GM21381 (cell line): Measurements from ENCODE around the gene ATRAID.
A peak's percentile ranks its signal among the peaks of the same experiment; 100 is the strongest.

Experiments used
- ATAC-seq: cut with Tn5 transposase; IDR thresholded peaks from one replicate; pipeline ENCODE4 v1.9.1; 2021; ENCODE audit warnings: mild to moderate bottlenecking, moderate library complexity; ENCODE audit not compliant: unreplicated experiment

The ATRAID gene

DNA sequence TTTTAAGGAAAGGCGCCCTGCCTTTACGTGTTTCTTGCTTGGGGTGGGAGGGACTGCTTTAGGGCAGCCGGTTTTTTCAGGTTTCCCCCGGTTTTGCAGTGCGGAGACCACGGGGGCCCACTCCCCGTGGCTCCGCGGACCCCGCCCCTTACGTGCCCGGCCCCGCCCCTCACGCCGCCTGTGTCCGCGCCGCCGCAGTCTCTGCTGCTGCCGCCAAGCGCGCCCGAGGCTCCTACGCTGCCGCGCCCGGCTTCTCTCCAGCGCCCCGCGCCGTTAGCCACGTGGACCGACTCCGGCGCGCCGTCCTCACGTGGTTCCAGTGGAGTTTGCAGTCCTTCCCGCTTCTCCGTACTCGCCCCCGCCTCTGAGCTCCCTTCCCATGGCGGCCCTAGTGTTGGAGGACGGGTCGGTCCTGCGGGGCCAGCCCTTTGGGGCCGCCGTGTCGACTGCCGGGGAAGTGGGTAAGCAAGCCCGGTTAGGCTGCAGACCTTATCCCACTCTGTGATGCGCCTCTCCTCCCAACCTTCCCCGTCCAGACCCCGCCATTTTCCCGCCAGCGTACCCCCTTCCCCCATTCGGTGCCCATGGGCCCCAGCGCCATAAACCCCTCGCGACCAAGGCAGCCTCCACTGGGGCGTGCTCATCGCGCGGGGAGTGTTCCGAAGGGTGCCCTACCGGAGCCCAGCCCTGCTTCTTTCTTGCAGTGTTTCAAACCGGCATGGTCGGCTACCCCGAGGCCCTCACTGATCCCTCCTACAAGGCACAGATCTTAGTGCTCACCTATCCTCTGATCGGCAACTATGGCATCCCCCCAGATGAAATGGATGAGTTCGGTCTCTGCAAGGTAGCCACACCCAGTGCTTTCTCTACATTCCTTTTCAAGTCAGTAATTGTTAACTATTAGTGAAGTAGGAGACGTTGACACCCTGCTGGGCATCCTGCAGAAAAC, 5.6 kb downstream of the ATRAID start, which contains the start of gene CAD:
TSS of gene CAD (plus strand) at position 197 of the 949 bp plus-strand sequence. CDS start at position 380, 183 bp downstream.
- ATAC-seq, result peak; percentile 69

DNA sequence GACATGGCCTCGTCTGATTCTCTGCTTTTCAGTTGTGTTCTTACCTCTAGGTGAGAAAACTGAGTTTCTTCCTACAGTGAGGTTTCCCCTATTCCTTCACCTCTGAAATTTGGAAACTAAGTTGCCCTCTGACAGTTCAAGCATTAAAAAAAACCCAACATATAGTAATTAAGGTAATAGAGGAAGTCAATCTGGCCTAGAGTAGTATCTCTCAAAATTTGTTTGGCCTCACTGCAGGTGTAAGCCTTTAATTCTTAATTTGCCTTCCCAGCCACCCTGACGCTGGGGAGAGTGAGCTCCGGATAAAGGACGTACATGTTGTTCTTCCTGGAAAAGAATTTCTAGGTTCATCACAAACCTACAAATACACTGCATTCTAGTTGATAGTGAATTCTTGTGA, 6.8 kb downstream of the ATRAID start:
- ATAC-seq, result no peak

DNA sequence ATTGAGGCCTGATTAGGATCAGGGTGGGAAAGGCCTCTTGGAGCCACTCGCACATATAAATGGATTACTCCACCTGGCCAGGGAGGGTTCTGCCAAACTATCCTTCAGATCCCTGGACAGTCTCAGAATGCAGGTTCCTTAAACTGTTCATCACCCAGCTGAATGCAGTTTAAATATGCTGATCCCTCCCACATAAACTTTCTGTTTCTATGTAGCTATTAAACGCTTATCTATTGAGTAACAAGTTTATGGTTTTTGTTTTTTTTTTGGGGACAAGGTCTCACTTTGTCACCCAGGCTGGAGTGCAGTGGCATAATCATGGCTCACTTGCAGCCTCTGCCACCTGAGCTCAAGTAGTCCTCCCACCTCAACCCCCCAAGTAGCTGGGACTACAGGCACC, 7.2 kb downstream of the ATRAID start:
- no peak for ATAC-seq

DNA sequence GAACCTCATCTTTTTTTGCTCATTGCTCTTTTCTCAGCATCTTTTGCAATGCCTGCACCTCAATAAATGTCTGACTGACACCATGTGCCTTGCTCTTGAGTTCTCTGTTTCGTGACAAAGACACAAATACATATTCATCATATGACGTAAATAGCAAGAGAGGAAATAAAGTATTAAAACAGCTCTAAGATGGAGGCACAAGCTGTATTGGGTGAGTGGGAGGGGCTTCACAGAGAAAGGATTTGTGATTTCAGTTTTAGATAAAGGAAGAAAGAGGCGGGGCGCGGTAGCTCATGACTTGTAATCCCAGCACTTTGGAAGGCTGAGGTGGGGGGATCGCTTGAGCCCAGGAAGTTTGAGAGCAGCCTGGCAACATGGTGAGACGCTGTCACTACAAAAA, 8.2 kb downstream of the ATRAID start:
- ATAC-seq, result no peak

DNA sequence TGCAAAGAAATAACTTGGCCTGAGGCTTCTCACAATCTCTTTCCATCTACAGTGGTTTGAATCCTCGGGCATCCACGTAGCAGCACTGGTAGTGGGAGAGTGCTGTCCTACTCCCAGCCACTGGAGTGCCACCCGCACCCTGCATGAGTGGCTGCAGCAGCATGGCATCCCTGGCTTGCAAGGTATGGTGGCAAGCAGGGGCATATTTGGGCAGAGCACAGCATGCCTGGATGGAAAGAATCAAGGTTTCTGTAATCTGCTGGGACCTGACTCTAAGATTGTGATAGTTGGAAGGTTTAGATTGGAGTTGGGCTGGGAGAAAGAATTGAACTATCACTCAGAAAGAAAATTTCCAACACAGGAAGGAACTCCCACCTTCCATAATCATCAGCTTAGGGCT, 9.3 kb downstream of the ATRAID start:
- ATAC-seq, result no peak

DNA sequence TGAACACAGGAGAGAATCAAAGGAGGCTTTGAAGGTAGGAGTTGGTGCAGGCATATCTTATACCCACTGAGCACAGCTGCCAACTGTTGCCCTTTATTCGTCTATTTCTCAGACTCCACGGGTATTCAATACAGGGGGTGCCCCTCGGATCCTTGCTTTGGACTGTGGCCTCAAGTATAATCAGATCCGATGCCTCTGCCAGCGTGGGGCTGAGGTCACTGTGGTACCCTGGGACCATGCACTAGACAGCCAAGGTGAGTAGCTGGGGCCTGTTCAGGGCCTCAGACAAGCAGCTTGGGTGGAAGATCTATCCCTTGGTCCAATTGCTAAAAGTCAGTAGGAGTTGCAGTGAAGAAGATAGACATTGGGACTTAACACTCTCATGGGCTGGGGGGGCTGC, 10.6 kb downstream of the ATRAID start:
- ATAC-seq, result no peak

DNA sequence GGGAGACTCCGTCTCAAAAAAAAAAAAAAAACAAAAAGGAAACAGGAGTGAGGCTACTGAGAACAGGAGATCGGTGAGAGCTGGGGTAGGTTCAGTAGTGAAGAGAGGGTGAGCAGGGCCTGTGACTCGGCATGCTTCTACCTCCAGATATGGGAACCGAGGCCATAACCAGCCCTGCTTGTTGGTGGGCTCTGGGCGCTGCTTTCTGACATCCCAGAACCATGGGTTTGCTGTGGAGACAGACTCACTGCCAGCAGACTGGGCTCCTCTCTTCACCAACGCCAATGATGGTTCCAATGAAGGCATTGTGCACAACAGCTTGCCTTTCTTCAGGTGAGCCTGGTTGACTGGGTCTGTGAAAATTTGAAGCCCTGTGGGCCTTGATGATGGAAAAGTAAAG, 11.6 kb downstream of the ATRAID start:
- ATAC-seq, result no peak

DNA sequence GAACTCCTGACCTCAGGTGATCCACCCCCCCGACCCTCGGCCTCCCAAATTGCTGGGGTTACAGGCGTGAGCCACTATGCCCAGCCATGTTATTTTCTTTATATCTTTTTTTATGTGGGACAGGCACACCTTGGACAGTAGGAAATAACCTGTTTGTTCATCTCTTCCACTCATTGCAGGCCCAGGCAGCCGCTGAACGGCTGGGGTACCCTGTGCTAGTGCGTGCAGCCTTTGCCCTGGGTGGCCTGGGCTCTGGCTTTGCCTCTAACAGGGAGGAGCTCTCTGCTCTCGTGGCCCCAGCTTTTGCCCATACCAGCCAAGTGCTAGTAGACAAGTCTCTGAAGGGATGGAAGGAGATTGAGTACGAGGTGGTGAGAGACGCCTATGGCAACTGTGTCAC, 13.7 kb downstream of the ATRAID start:
- no peak for ATAC-seq

DNA sequence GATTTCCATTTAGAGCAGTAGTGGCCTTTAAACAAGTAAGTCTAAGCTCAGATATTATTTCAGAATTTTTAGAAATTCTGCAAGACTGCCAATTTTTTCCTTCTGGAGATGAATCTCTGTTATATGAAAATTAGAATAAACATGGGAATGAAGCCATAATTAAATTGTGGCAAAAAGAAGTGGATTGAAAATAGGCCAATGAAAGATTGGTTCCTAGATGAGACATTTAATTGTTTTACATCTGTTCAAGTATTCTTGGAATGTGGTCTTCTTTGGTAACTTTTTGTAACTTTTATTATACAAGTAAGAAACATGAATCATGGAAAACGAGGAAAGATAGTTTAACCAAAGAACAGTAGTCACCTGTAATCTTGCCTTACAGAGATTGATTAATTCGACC, 15.7 kb downstream of the ATRAID start:
- ATAC-seq, result no peak

DNA sequence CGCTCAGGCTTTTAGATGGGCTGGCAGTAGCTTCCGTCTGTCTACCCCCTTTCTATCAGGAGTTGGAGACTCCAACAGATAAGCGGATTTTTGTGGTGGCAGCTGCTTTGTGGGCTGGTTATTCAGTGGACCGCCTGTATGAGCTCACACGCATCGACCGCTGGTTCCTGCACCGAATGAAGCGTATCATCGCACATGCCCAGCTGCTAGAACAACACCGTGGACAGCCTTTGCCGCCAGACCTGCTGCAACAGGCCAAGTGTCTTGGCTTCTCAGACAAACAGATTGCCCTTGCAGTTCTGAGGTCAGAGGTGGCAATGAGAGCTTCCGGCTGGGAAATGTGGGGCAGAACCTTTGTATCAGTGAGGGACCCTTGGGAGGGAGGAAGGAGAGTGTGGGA, 20.1 kb downstream of the ATRAID start:
- ATAC-seq, result no peak

DNA sequence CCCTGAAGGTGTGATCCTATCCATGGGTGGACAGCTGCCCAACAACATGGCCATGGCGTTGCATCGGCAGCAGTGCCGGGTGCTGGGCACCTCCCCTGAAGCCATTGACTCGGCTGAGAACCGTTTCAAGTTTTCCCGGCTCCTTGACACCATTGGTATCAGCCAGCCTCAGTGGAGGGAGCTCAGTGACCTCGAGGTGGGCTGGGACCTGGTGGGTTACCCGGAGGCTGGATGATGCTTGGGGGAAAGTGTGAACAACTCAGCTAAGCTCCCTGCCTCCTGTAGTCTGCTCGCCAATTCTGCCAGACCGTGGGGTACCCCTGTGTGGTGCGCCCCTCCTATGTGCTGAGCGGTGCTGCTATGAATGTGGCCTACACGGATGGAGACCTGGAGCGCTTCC, 21.5 kb downstream of the ATRAID start:
- ATAC-seq, result no peak

DNA sequence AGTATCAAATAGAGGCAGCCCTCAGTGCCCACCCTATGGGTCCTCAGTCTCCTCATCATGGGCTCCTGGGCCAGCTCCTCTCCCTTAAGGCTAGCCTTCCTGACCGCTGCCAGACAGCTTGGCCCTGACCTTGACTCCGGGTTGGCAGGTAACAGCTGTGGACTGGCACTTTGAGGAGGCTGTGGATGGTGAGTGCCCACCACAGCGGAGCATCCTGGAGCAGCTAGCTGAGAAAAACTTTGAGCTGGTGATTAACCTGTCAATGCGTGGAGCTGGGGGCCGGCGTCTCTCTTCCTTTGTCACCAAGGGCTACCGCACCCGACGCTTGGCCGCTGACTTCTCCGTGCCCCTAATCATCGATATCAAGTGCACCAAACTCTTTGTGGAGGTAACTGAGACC, 24.3 kb downstream of the ATRAID start:
- no peak for ATAC-seq

DNA sequence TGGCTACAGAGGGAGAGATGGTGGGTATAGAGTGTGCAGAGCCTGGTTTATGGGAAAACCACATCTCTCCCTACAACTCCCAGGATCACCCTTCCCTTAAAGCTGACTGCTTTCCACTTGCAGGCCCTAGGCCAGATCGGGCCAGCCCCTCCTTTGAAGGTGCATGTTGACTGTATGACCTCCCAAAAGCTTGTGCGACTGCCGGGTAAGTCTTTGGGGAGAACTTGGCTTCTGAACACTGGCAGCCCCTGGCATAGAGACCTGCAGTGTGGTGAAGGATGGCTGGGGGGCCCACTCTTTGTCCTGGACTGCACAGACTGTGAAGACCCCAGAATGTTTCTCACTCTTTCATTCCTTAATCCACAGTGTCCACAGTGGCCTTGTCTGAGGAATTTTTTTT, 24.8 kb downstream of the ATRAID start:
- ATAC-seq, result no peak

DNA sequence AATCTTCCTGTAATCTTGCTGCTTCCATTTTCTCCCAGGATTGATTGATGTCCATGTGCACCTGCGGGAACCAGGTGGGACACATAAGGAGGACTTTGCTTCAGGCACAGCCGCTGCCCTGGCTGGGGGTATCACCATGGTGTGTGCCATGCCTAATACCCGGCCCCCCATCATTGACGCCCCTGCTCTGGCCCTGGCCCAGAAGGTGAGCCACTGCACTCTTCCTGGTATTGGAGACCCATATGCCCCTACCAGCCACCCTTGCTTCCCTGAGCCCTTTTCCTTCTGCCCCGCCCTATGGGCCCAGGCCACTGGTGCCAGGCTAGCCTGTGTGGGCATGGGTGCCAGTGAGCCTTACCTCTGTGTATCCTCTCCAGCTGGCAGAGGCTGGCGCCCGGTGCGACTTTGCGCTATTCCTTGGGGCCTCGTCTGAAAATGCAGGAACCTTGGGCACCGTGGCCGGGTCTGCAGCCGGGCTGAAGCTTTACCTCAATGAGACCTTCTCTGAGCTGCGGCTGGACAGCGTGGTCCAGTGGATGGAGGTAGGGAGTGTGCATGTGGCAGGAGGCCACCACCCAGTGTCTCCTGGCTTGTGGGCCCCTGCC, 25.6 kb downstream of the ATRAID start:
- ATAC-seq, result no peak

DNA sequence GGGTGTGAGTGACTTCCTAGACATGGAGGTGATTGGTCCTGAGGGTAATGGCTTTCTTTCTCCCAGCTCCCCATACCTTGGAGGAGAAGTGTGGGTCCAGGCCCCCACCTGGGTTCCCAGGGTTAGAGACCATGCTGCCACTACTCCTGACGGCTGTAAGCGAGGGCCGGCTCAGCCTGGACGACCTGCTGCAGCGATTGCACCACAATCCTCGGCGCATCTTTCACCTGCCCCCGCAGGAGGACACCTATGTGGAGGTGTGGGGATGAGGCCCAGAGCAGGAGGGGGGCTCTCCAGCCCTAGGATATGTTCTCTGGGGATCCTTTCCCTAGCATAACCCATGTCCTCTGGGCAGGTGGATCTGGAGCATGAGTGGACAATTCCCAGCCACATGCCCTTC, 27.1 kb downstream of the ATRAID start:
- no peak for ATAC-seq

DNA sequence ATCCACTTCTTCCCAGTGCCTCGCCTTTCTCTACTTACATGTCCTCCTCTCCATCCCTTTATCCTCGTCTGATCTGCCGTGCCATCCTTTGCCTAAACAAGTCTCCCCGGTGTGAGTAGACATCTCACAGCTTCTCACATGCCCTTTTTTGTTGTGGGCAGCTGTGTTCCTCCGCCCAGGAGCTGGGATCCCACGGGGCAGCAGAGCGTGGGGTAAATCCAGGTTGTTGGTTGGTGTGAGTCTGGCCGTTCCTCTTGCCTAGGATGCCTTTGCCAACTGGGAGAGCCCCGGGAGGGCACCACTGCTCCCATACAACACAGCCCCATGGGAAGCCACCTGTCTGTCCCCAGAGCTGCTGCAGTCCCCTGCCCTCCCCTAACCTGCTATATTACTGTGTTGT, 28.6 kb downstream of the ATRAID start:
- no peak for ATAC-seq

DNA sequence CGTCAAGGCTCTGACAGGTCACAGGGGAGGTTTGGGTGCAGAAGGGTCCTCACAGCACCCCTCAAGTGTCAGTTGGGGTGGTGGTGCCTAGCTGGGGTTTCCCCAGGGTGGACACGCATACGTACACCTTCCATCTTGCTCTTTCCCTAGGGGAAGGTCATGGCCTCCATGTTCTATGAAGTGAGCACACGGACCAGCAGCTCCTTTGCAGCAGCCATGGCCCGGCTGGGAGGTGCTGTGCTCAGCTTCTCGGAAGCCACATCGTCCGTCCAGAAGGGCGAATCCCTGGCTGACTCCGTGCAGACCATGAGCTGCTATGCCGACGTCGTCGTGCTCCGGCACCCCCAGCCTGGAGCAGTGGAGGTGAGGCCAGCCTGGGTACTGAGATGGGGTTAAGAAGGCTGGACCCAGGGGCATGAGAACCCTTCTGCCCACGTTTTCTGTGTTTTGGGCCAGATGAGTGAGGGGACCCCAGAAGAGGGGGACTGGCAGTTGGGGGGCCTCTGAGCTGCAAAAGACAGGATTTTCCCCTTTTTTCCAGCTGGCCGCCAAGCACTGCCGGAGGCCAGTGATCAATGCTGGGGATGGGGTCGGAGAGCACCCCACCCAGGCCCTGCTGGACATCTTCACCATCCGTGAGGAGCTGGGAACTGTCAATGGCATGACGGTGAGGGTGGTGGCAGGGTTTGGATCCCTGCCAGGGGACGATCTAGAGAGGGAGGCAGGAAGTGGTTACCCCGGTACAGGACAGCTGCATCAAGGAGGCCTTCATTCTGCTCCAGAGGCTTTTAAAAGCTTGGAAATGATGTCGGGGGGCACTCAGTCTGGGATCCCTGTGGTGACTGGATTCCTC, 30.1 kb downstream of the ATRAID start:
- no peak for ATAC-seq

DNA sequence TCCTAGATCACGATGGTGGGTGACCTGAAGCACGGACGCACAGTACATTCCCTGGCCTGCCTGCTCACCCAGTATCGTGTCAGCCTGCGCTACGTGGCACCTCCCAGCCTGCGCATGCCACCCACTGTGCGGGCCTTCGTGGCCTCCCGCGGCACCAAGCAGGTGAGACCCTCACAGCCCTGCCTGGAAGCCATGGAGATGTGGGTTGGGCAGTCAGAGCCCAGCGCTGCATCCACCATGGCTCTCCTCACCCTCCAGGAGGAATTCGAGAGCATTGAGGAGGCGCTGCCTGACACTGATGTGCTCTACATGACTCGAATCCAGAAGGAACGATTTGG, 30.7 kb downstream of the ATRAID start:
- no peak for ATAC-seq

DNA sequence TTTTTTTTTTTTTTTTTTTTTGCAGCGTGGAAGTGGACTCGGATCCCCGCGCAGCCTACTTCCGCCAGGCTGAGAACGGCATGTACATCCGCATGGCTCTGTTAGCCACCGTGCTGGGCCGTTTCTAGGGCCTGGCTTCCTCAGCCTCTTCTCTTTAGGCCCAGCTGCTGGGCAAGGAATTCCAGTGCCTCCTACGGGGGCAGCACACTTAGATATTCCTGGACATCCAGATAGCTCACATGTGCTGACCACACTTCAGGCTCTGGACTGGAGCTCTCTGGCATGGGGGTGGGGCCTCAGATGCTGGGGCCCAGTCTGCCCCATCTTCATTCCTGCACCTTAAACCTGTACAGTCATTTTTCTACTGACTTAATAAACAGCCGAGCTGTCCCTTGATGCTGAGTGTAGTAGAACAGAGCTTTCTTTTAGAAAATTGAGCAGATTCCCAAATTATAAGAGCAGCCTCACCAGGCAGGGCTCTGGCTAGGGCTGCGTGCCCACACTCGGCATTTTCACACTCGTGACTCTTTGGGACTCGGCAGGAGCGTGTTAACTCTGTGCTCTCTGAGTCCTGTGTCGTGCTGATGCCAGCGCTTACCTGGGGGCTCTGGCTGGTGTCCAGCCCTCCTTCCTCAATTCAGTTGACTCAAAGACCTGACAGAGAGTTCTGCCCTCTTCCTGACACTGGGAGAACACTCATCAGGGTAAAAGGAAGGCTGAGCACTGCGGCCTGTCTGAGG, 31.7 kb downstream of the ATRAID start:
- no peak for ATAC-seq

DNA sequence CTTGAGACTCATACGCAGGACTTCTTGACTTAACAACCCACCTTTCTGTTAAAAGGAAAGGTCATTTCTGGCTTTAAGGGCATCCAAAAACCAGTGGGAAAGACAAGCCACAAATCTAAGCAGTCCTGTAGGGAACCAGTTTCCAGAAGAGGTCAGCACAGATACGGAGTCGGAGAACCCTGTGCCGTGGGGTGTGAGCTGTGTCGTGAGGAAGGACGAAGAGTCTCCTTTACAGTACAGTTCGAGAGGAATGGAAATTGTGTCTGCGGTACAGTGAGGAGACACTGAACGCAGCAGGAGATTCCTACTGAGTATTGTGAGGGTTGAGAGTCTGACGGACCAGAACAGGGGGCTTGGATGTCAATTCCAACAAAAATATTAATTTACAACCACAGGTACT, 33.3 kb downstream of the ATRAID start:
- ATAC-seq, result no peak

DNA sequence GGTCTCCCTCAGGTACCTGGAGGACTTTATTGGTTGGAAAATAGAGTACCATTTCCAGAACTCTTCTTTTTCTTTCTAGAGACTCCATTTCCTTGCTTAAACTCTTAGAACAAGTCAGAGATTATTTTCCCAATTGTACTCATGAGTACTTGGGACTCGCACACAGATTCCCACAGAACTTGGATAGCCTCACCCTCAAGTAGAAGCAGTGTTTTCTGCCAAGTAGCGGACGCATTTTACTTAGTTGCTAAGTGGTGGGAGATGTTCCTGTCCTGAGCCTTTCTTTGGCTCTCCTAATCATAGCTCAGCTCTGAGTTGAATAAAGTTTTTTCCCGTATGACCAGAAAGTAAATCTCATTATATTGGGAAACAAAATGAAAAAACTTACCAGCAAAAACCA, 33.8 kb downstream of the ATRAID start:
- no peak for ATAC-seq
